NT2/D1 (cell line): ENCODE results near the gene CSH2.
"Not testable (repeated sequence)": the region's sequence is repeated elsewhere in the genome, so short reads cannot be mapped to it uniquely, and the experiment has no call there.

Source experiments
- SUZ12 ChIP-seq: IDR thresholded peaks from 2 replicates; pipeline ENCODE4 v1.6.1; 2011; ENCODE audit not compliant: insufficient read length, insufficient read depth; ENCODE audit errors: extremely low read depth
- YY1 ChIP-seq: IDR thresholded peaks from 2 replicates; pipeline ENCODE4 v1.6.1; 2011; ENCODE audit not compliant: insufficient read length, insufficient read depth
- ZNF274 ChIP-seq: IDR thresholded peaks from 2 replicates; pipeline ENCODE4 v1.6.1; 2011; ENCODE audit warnings: mild to moderate bottlenecking, low read depth, low read length

- not testable (repeated sequence) for TF ChIP-seq SUZ12, ZNF274, YY1
Measured at GRCh38 chr17:63889026-63889848, 15.8 kb upstream of the CSH2 start.
